GM12878 (cell line): ENCODE results near the gene RIMS1. TPM values are rescaled to one million over a fixed set of nuclear protein-coding genes. Genes with fewer than 3 reads are reported as not detected.

Experiments
- ATAC-seq: fragments of 200-7000 bp; cut with Tn5 transposase; 3 replicates; pipeline ENCODE4 v1.9.1; 2020; ENCODE audit warnings: mild to moderate bottlenecking, moderate library complexity
- BruUV-seq: library from RNA; stranded (reverse); fragments of 400-500 nt; replicated peaks from 2 replicates; lab custom pipeline; 2021; lab: Mats Ljungman, UMichigan
- CTCF ChIA-PET: fragments of 300-600 bp; sonication (Branson Sonifier 250); formaldehyde crosslinking; extraction: SDS; loops from one replicate; lab custom pipeline; 2021; ENCODE audit warnings: inconsistent platforms; lab: Yijun Ruan, JAX
- POLR2A ChIA-PET: fragments of 350-600 bp; formaldehyde crosslinking; extraction: SDS; loops from one replicate; lab custom pipeline; 2021; ENCODE audit warnings: inconsistent platforms; lab: Charles Lee
- RAD21 ChIA-PET: fragments of 300-600 bp; sonication (Branson Sonifier 250); formaldehyde crosslinking; loops from one replicate; lab custom pipeline; 2023; ENCODE audit warnings: antibody characterized with exemption; ENCODE audit not compliant: unreplicated experiment; lab: Charles Lee
- SMC1A ChIA-PET: fragments of 300-600 bp; sonication (Branson Sonifier 250); formaldehyde crosslinking; loops from one replicate; lab custom pipeline; 2023; ENCODE audit not compliant: unreplicated experiment, uncharacterized antibody; lab: Charles Lee
- DNase-seq: peaks from one replicate; pipeline ENCODE4 v3.0.0-alpha.2; 2011; ENCODE audit warnings: low read depth, low spot score
- FAIRE-seq: peaks from 3 replicates; lab custom pipeline; 2011; peaks lifted over from hg19 to GRCh38; lab: Jason Lieb, UNC
- H2AFZ ChIP-seq: 2 replicates; pipeline ENCODE4 v1.6.0; 2011; ENCODE audit warnings: low read depth, low read length, control low read depth; ENCODE audit not compliant: control insufficient read depth
- H3K27ac ChIP-seq: 2 replicates; pipeline ENCODE4 v1.5.1; 2011; ENCODE audit warnings: control low read depth; ENCODE audit not compliant: control insufficient read depth, insufficient read depth
- H3K27me3 ChIP-seq, 2 experiments: replicated peaks in 1 of 2; 2 replicates each; pipeline versions ENCODE4 v1.6.0 to v1.6.1; 2011; ENCODE audit warnings: low read length in 1 of 2; ENCODE audit not compliant: control insufficient read depth in 2 of 2, insufficient read depth in 2 of 2
- H3K36me3 ChIP-seq, 2 experiments: 2 replicates each; pipeline ENCODE4 v1.5.1; 2011; ENCODE audit warnings: low read length in 1 of 2; ENCODE audit not compliant: control insufficient read depth in 2 of 2, insufficient read depth in 2 of 2
- H3K4me1 ChIP-seq: 2 replicates; pipeline ENCODE4 v1.6.1; 2011; ENCODE audit warnings: mild to moderate bottlenecking, low read length, moderate library complexity, mixed read lengths; ENCODE audit not compliant: control insufficient read depth, insufficient read depth
- H3K4me2 ChIP-seq: 2 replicates; pipeline ENCODE4 v1.6.0; 2011; ENCODE audit warnings: control low read depth; ENCODE audit not compliant: control insufficient read depth, insufficient read depth
- H3K4me3 ChIP-seq: fragments of 200-600 bp; sonication (generic); 2 replicates; pipeline ENCODE4 v1.5.1; 2016
- H3K79me2 ChIP-seq: 2 replicates; pipeline ENCODE4 v1.6.0; 2011; ENCODE audit warnings: low read length; ENCODE audit not compliant: control insufficient read depth, insufficient read depth
- H3K9ac ChIP-seq: 2 replicates; pipeline ENCODE4 v1.8.0; 2011; ENCODE audit warnings: low read length, control low read depth, mixed read lengths; ENCODE audit not compliant: control insufficient read depth, insufficient read depth
- H3K9me3 ChIP-seq: replicated peaks from 3 replicates; pipeline ENCODE4 v1.5.1; 2011; ENCODE audit warnings: mild to moderate bottlenecking, low read length; ENCODE audit not compliant: control insufficient read depth, insufficient read depth
- H4K20me1 ChIP-seq: 2 replicates; pipeline ENCODE4 v1.6.0; 2011; ENCODE audit not compliant: control insufficient read depth, insufficient read depth
- CUX1 ChIP-seq: IDR thresholded peaks from 2 replicates; pipeline ENCODE4 v1.6.1; 2012; ENCODE audit warnings: improper control_type of control experiment, low read depth, low read length; ENCODE audit not compliant: insufficient replicate concordance
- HDAC2 ChIP-seq: fragments of 200-600 bp; sonication (generic); IDR thresholded peaks from 2 replicates; pipeline ENCODE4 v1.6.1; 2017
- JUNB ChIP-seq: IDR thresholded peaks from 2 replicates; pipeline ENCODE4 v1.6.1; 2016; ENCODE audit warnings: antibody characterized with exemption, mild to moderate bottlenecking
- MYB ChIP-seq: fragments of 150-350 bp; IDR thresholded peaks from 2 replicates; pipeline ENCODE4 v1.6.1; 2014; ENCODE audit warnings: mild to moderate bottlenecking, low read depth, low read length, borderline replicate concordance
- NFXL1 ChIP-seq: fragments of 450-650 bp; IDR thresholded peaks from 2 replicates; pipeline ENCODE4 v1.6.1; 2017; ENCODE audit warnings: antibody characterized with exemption, mild to moderate bottlenecking, borderline replicate concordance
- TAF1 ChIP-seq: IDR thresholded peaks from 2 replicates; pipeline ENCODE4 v1.6.1; 2011; ENCODE audit warnings: mild to moderate bottlenecking, low read depth, low read length, borderline replicate concordance
- TCF12 ChIP-seq: IDR thresholded peaks from 2 replicates; pipeline ENCODE4 v1.6.1; 2011; ENCODE audit warnings: low read depth, mild to moderate bottlenecking, low read length
- ZNF592 ChIP-seq: fragments of 450-650 bp; IDR thresholded peaks from 2 replicates; pipeline ENCODE4 v1.6.1; 2017; ENCODE audit warnings: mild to moderate bottlenecking, moderate library complexity
- WGBS: methylation state at CpG from one replicate; pipeline ENCODE4 v1.1.6; 2016; ENCODE audit warnings: low lambda C conversion rate; ENCODE audit not compliant: insufficient replicate concordance, insufficient coverage; ENCODE audit errors: missing lambda C conversion rate; 5-methylcytosine and 5-hydroxymethylcytosine counted together
- in situ Hi-C: fragments of 300-500 bp; cut with MboI; formaldehyde crosslinking; loops from 9 replicates; pipeline ENCODE4 v1.14.3; 2018; ENCODE audit warnings: mixed read lengths
- intact Hi-C: fragments of 100-400 bp; cut with micrococcal nuclease; formaldehyde crosslinking; loops from one replicate; pipeline ENCODE4 v1.14.2; 2022; ENCODE audit not compliant: unreplicated experiment
- polyA plus RNA-seq, 11 experiments: library from polyadenylated mRNA; depleted of rRNA in 4 of 11; unstranded in 6 of 11; stranded (reverse) in 5 of 11; fragments of >200 nt; fragmentation: Nextera tagmentation in 4 of 11; fragmentation: Illumina TruSeq in 1 of 11; extraction: Ambion mirVana in 4 of 11; extraction: Trizol in 1 of 11; gene quantifications; 1 replicate in 1 of 11; 2 replicates in 10 of 11; pipeline versions ENCODE4 v1.2.1 to v1.2.3, GENCODE V29; 2011 to 2016; ENCODE audit warnings: inconsistent platforms in 2 of 11, missing spikeins in 2 of 11, low read depth in 1 of 11
- total RNA-seq, 4 experiments: library from RNA; depleted of rRNA in 3 of 4; stranded (reverse); fragments of >200 nt in 3 of 4; fragmentation: Illumina TruSeq in 1 of 4; extraction: Trizol in 1 of 4; gene quantifications; 2 replicates each; pipeline versions ENCODE4 v1.2.1 to v1.2.3, GENCODE V29; 2013 to 2021

RIMS1 gene
- total and polyA plus RNA-seq, 10 of the 15 experiments (the other 5 are each of a cell fraction or from before 2014, with no cell fraction given), result 0.05 to 0.76 (median 0.23) TPM

- TF ChIP-seq ZNF592, result no peak
Observed at GRCh38 chr6:72282201-72282600, 395.9 kb downstream of the RIMS1 start (continued).

GRCh38 chr6:72283571-72283970, 397.2 kb downstream of the RIMS1 start:
- ChIA-PET RAD21 (no interaction called here), POLR2A (no interaction called here), CTCF (no interaction called here), SMC1A (no interaction called here)
- in situ Hi-C loops, result no loop called here
- TF ChIP-seq NFXL1 (no peak), MYB (no peak), TAF1 (no peak), CUX1 (no peak), JUNB (no peak), TCF12 (no peak), HDAC2 (no peak)
- no peaks in the 10 kb centered on the region for H3K79me2 ChIP-seq
- no peaks in the 10 kb centered on the region for H3K4me1 ChIP-seq
- H3K4me2 ChIP-seq, result no peak overlapping the region
- no peak overlapping the region for H3K9ac ChIP-seq
- DNase-seq (no peak), ATAC-seq (no peak), FAIRE-seq (no peak)
- WGBS, result 0% methylated on average over 3 of the region's 3 CpGs
- no peak overlapping the region for H2AFZ ChIP-seq
- H3K4me3 ChIP-seq, result no peak overlapping the region
- no TSS peak for BruUV-seq
- H3K36me3 ChIP-seq, result no peaks in the 10 kb centered on the region
- H3K27me3 ChIP-seq, result no peaks in the 10 kb centered on the region
- H3K9me3 ChIP-seq, result no peaks in the 10 kb centered on the region
- no peaks in the 10 kb centered on the region for H4K20me1 ChIP-seq
- intact Hi-C loops, result no loop called here
- H3K27ac ChIP-seq, result no peak overlapping the region
